D341Med (cell line): Measurements from ENCODE around the gene F5.
A peak's percentile ranks its signal among the peaks of the same experiment; 100 is the strongest.

Experiments used
- DNase-seq: peaks from one replicate; pipeline ENCODE4 v3.0.0; 2012; ENCODE audit warnings: low spot score

Gene F5

GRCh38 chr1:169586395-169587255, at the start of gene F5:
F5 (minus strand) TSS chr1:169586481; CDS start chr1:169586386, 95 bp downstream.
- peak; percentile 90 for DNase-seq

- DNase-seq = no peak
Measured at GRCh38 chr1:169634877-169635276, 48.6 kb upstream of the F5 start.

- DNase-seq = no peak
Measured at GRCh38 chr1:169634145-169634544, 47.9 kb upstream of the F5 start.

- no peak for DNase-seq
Measured at GRCh38 chr1:169631249-169631648, 45.0 kb upstream of the F5 start.

- DNase-seq = no peak
Measured at GRCh38 chr1:169630006-169630405, 43.7 kb upstream of the F5 start, which contains the start of gene SELP. SELP (minus strand) TSS chr1:169630124; CDS start chr1:169630074, 50 bp downstream.

GRCh38 chr1:169624912-169625311, 38.6 kb upstream of the F5 start:
- no peak for DNase-seq

- DNase-seq = no peak
Measured at GRCh38 chr1:169624122-169624521, 37.8 kb upstream of the F5 start.

- no peak for DNase-seq
Measured at GRCh38 chr1:169623132-169623926, 37.0 kb upstream of the F5 start.

- DNase-seq = no peak
Measured at GRCh38 chr1:169620565-169620964, 34.3 kb upstream of the F5 start.

GRCh38 chr1:169618367-169618766, 32.1 kb upstream of the F5 start:
- no peak for DNase-seq

GRCh38 chr1:169615803-169616202, 29.5 kb upstream of the F5 start:
- DNase-seq = no peak

GRCh38 chr1:169610858-169611257, 24.6 kb upstream of the F5 start:
- DNase-seq = no peak

GRCh38 chr1:169610108-169610507, 23.8 kb upstream of the F5 start:
- no peak for DNase-seq

GRCh38 chr1:169608226-169608625, 21.9 kb upstream of the F5 start:
- no peak for DNase-seq

- no peak for DNase-seq
Measured at GRCh38 chr1:169604781-169605560, 18.7 kb upstream of the F5 start.

GRCh38 chr1:169601096-169601881, 15.0 kb upstream of the F5 start:
- DNase-seq = peak; percentile 56

GRCh38 chr1:169595764-169596711, 9.8 kb upstream of the F5 start:
- no peak for DNase-seq

GRCh38 chr1:169594391-169594790, 8.1 kb upstream of the F5 start:
- no peak for DNase-seq

- no peak for DNase-seq
Measured at GRCh38 chr1:169590932-169591331, 4.7 kb upstream of the F5 start.

- DNase-seq = no peak
Measured at GRCh38 chr1:169588785-169589485, 2.7 kb upstream of the F5 start.
